MCF 10A (cell line): ENCODE measurements around the gene MBD6. TPM values are rescaled to one million over a fixed set of nuclear protein-coding genes. Genes with fewer than 3 reads are reported as not detected.
"Not testable (repeated sequence)": the region's sequence is repeated elsewhere in the genome, so short reads cannot be mapped to it uniquely, and the experiment has no call there.

ENCODE experiments used
- BruUV-seq: library from RNA; stranded (reverse); fragments of 400-500 nt; replicated peaks from 2 replicates; lab custom pipeline; 2021; lab: Mats Ljungman, UMichigan
- CTCF ChIA-PET: fragments of 300-600 bp; sonication (Branson Sonifier 250); formaldehyde crosslinking; extraction: SDS; loops from one replicate; lab custom pipeline; 2021; ENCODE audit warnings: antibody characterized with exemption, inconsistent platforms; lab: Yijun Ruan, JAX
- POLR2A ChIA-PET: fragments of 300-600, 350-650 bp; sonication (Branson Sonifier 250); formaldehyde crosslinking; extraction: SDS; loops from one replicate; lab custom pipeline; 2020; ENCODE audit warnings: antibody characterized with exemption, inconsistent platforms; lab: Yijun Ruan, JAX
- DNase-seq: peaks from one replicate; pipeline ENCODE4 v3.0.0-alpha.2; 2018; ENCODE audit not compliant: unreplicated experiment
- H3K27ac Mint-ChIP-seq: one replicate; pipeline ENCODE4 v1.8.0; 2022; ENCODE audit warnings: mild to moderate bottlenecking, low read depth, mixed read lengths; ENCODE audit not compliant: unreplicated experiment
- H3K27me3 Mint-ChIP-seq: one replicate; pipeline ENCODE4 v1.8.0; 2022; ENCODE audit warnings: mixed read lengths; ENCODE audit not compliant: insufficient read depth, unreplicated experiment
- H3K36me3 Mint-ChIP-seq: one replicate; pipeline ENCODE4 v1.8.0; 2022; ENCODE audit warnings: mild to moderate bottlenecking, moderate library complexity, mixed read lengths; ENCODE audit not compliant: insufficient read depth, unreplicated experiment
- H3K4me1 Mint-ChIP-seq: one replicate; pipeline ENCODE4 v1.8.0; 2022; ENCODE audit warnings: mixed read lengths; ENCODE audit not compliant: insufficient read depth, unreplicated experiment
- H3K4me3 Mint-ChIP-seq: one replicate; pipeline ENCODE4 v1.8.0; 2022; ENCODE audit warnings: mild to moderate bottlenecking, moderate library complexity, mixed read lengths; ENCODE audit not compliant: unreplicated experiment
- H3K9me3 Mint-ChIP-seq: one replicate; pipeline ENCODE4 v1.8.0; 2022; ENCODE audit warnings: mixed read lengths; ENCODE audit not compliant: unreplicated experiment
- CTCF ChIP-seq: fragments of 200-600 bp; IDR thresholded peaks from one replicate; pipeline ENCODE4 v1.8.0; 2022; ENCODE audit warnings: antibody characterized with exemption, mild to moderate bottlenecking; ENCODE audit not compliant: unreplicated experiment
- intact Hi-C: fragments of 100-400 bp; cut with micrococcal nuclease; formaldehyde crosslinking; loops from 2 replicates; pipeline ENCODE4 v1.14.1; 2022
- total RNA-seq: library from RNA; stranded (reverse); gene quantifications from 2 replicates; pipeline ENCODE4 v1.2.3, GENCODE V29; 2022

Gene MBD6
- total RNA-seq, 1 experiment from 2014 or later, result 96.5 TPM

GRCh38 chr12:57491393-57492280 lies 31.0 kb upstream of the MBD6 start:
- H3K9me3 Mint-ChIP-seq, result no peaks in the 10 kb centered on the region
- ChIA-PET CTCF (interaction anchor here (1.0 to 1.2 kb wide), 3 partner anchors 9 to 33 kb away, joined by 3 to 5 read pairs (median 4); no protein-coding TSS in a partner anchor), POLR2A (interaction anchor here (0.7 to 1.2 kb wide), 3 partner anchors 12 to 55 kb away, joined by 3 read pairs; no protein-coding TSS in a partner anchor)
- no peaks in the 10 kb centered on the region for H3K27me3 Mint-ChIP-seq
- no peak overlapping the region for H3K27ac Mint-ChIP-seq
- intact Hi-C loops, result no loop called here
- no peak for DNase-seq
- H3K4me1 Mint-ChIP-seq, result peaks cover 15% of the 10 kb centered on the region
- TF ChIP-seq CTCF, result no peak
- H3K4me3 Mint-ChIP-seq, result no peak overlapping the region
- BruUV-seq, result TSS peak; percentile 1
- H3K36me3 Mint-ChIP-seq, result peaks cover 72% of the 10 kb centered on the region

GRCh38 chr12:57495051-57495701 lies 27.4 kb upstream of the MBD6 start:
- H3K27me3 Mint-ChIP-seq, BruUV-seq, DNase-seq, H3K4me1 Mint-ChIP-seq, H3K9me3 Mint-ChIP-seq, H3K27ac Mint-ChIP-seq, H3K4me3 Mint-ChIP-seq, CTCF ChIA-PET, intact Hi-C loops, POLR2A ChIA-PET: not testable (repeated sequence)
- H3K36me3 Mint-ChIP-seq, result peaks cover 96% of the 10 kb centered on the region

GRCh38 chr12:57496822-57497221 lies 25.8 kb upstream of the MBD6 start:
- TF ChIP-seq CTCF, result no peak
- no peak for DNase-seq
- intact Hi-C loops, result no loop called here
- H3K9me3 Mint-ChIP-seq, result peaks cover 8% of the 10 kb centered on the region
- peaks cover 96% of the 10 kb centered on the region for H3K36me3 Mint-ChIP-seq
- no TSS peak for BruUV-seq
- CTCF ChIA-PET, result interaction anchor here (0.6 to 1.1 kb wide), 3 partner anchors 34 to 239 kb away, joined by 3 to 4 read pairs (median 3); no protein-coding TSS in a partner anchor
- H3K4me3 Mint-ChIP-seq, result no peak overlapping the region
- no peak overlapping the region for H3K27ac Mint-ChIP-seq
- POLR2A ChIA-PET, result interaction anchor here (0.6 kb wide), 1 partner anchor 283 kb away, joined by 3 read pairs; no protein-coding TSS in a partner anchor
- no peaks in the 10 kb centered on the region for H3K4me1 Mint-ChIP-seq
- no peaks in the 10 kb centered on the region for H3K27me3 Mint-ChIP-seq

- Mint-ChIP-seq H3K36me3 (peaks cover 96% of the 10 kb centered on the region), H3K27ac (no peak overlapping the region), H3K9me3 (peaks cover 8% of the 10 kb centered on the region), H3K4me3 (no peak overlapping the region), H3K27me3 (no peaks in the 10 kb centered on the region), H3K4me1 (no peaks in the 10 kb centered on the region)
- no peak for DNase-seq
- no TSS peak for BruUV-seq
- CTCF ChIA-PET, result interaction anchor here (0.6 to 1.1 kb wide), 4 partner anchors 35 to 368 kb away, joined by 3 to 4 read pairs (median 3); no protein-coding TSS in a partner anchor
- intact Hi-C loops, result no loop called here
- POLR2A ChIA-PET, result interaction anchor here (0.6 kb wide), 1 partner anchor 283 kb away, joined by 3 read pairs; no protein-coding TSS in a partner anchor
- no peak for TF ChIP-seq CTCF
Measured at GRCh38 chr12:57497223-57498131, 25.1 kb upstream of the MBD6 start.
